Putamen (tissue), 1 donor: Measurements from ENCODE around the gene SLC29A3.

Experiments used
- DNase-seq: peaks from one replicate; pipeline ENCODE4 v3.0.0-alpha.2; 2016; ENCODE audit warnings: low spot score

Gene SLC29A3

DNA sequence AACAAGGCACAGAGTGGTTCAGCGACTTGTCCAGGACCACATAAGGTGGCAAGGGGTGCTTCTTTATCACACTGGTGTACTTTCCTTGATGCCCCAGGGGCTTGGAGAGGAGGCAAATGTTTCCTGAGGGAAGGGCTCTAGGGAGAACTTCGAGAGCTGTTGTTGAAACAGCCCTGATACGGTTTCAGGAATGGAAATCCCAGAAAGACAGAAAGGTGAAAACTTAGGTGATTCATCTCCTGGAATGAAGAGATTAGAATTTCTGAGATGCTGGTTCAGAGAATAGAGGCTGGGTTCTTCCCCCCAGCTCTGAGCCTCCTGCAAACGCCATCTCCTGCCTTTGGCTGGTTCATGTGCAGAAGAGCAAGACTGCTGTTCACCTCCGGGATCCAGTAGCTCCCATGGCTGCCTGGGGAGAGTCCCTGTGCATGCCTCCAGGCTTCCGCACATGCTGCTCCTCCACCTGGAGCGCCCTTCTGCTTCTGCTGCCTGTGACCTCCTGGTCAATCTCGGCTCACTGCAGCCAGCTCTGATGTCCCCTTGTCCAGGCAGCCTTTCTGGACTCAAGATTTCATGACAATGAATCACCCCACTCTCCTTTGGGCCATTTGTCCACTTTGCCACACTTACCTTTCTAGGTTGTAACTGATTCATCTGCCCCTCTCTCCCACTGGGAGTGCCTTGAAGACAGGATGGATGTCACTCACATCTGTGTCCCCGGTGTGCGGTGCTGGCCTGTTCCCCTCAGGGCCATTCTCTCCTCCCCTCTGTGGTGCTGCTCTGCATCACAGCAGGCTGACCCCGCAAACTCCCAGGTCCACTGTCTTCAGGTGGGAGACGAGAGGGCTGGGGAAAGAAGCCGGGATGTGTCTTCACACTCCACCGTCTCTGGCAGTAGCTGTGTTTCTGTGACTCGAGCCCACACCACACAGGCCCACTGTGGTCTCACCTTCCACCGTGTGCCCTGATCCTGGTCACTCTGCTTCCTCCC is 74.0 kb downstream of the SLC29A3 start:
- no peak for DNase-seq

DNA sequence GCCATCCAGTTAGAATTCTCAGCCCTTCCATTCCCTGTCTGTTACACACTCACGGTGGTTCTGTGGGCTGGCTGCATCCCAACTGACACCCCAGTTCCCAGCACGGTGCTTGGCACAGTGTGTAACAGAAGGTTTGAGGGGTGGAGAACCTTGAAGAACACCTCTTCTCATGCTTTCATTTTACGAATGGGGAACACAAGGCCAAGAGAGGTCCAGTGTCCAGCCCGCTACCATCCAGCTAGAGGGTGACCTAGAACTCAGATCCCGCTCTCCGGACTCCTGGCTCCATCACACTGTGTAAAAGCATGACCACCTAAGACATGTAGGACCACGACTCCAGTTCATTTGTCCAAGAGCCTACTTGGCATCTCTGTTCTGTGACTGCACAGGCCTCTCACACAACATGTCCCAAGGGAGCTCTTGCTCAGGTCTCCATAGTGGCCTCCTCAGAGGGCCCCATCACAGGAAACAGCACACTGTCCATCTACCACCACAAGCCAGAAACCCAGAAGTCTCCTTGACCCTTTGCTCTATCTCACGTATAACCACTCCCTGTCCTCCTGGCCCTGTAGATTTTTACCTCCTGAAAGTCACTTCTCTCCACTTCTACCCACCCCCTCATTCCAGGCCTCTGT is 74.9 kb downstream of the SLC29A3 start:
- no peak for DNase-seq

DNA sequence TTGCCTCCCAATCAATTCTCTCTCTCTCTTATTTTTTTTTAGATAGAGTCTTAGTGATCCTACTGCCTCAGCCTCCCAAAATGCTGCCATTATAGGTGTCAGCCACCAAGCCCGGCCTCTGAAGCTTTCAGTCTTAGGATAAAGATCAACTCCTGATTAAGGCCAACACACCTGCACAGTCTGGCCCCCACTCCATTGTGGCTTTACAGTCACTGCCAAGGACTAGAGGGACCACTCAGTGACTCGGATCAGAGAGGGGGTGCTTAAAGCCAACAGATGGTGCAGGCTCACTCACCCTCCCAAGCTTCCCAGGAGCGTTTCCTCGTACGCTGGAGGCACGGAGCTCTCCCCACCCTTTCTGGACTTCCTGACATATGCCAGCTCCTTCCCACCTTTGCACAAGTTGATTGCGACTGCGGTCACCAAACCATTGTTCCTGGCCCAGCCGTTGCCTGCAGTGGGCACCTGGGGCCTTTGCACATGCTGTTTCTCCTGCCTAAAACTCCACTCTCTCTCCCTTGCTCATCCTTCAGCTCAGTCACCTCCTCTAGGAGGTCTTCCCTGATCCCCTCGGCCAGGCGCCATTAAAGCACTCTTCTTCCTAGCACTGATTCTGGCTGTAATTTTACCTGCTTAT is 76.0 kb downstream of the SLC29A3 start:
- no peak for DNase-seq

DNA sequence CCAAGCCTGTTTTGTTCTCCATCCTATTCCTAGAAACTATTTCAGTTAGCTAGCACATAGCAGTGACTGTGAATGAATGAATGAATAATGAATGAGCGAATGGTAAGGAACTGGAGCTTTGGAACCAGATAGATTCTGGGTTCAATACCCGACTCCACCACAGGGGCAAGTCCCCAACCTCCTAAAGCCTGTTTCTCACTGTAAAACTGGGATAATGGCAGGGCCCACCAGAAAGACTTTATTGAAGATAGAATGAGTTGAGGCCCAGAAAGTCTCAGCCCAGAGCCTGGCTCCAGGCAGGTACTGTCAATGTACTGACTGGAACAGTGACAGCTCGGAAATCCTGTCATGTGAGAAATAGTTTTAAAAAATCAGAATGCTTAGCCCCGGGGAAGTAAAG is 76.6 kb downstream of the SLC29A3 start:
- DNase-seq: no peak

DNA sequence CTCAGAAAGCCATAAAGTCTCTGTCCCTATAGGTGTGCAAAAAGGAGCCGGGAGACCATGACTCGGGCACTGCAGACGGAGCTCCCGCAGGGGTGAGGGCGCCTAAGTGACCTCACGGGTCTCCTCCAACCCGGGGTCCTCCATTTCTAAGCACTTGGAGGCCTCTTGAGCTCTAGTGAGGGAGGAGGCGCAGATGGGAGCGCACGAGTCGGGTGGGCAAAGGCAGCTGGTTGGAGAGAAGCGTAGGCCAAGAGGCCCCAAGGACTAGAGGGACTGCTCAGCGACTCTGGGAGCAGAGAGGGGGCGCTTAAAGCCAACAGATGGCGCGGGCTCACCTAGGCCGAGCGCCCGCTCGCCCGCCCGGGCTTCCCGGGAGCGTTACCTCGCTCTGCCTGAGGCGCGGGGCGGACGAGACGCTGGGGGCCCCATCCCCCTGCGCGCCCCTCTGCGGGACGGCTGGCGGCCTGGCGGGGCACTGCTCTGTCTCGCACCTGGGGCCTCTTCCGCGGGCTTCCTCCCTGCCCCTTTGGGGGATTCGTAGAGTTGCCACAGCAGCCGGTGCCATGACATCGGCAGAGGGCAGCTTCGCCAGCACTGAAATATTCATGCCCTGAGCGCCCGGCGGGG is 77.1 kb downstream of the SLC29A3 start:
- DNase-seq: no peak

DNA sequence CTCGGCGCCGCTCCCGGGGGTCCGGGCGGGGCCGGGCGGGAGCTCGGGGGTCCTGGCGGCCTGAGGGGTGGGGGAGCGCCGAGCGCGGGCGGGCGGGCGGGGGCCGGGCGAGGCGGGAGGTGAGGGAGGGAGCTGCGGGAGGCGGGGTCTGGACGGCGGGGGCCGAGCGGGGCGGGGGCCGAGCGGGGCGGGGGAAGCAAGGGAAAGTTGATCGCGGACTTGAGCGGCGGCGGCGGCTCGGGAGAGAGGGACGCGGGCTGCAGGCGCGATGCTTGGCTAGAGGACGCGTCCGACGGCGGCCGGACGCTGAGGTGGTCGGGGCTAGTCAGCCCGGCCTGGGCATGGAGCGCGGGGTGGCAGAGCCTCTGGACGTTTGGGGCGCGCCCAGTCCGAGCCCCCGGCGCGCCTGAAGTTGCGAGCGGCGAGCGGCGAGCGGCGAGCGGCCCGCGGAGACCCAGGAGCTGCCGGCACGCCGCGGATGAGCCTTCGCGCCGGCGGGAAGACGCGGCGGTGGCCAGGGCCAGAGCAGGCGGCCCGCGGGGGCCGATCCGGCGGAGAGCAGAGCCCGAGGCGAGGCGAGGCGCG is 77.7 kb downstream of the SLC29A3 start, which contains the start of gene CDH23:
Gene CDH23, plus strand, starts transcription at position 210 of the 585 bp plus-strand sequence. CDS start 42,912 bp downstream, outside the sequence.
- no peak for DNase-seq

DNA sequence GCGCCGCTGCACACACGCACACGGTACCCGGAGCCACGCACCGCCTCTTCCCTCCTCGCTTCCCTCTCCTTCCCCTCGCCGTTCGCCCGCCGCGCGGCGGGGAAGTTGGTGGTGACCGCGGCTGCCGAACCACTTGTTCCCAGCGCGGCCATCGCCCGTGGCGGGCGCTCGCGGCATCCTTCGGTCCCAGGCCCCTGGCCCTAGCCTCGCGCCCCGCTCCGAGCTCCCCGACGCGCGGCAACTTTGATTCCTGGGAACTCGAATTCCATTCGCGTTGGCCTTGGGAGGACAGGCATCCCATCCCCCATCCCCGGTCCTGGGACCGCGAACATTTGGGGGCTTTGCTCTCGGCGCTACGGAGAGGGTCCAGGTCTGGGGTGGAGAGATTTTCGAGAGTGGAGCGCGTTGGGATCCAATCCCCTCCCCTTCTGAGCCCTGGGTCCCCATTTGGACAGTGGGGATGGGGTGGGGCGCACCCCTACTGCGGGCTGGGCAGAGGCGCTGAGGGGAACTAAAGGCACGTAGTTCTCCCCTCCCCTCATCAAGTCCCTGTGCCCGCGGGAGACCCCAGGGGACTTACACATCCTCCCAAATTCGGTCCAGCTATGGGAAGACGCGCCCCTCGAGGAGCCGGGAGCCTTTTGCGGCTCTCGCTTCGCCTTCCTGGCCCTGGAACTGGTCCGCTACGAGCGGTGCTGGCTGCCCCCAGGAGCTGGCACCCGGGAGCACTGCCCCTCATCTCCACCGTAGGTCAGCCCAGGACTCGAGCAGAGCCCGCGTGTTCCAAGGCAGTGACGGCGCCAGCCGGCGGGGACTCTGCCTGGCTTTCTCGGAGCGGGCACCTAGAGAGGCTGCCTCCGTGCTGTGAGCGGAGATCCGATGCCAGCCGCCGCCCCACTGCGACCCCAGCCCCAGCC is 78.5 kb downstream of the SLC29A3 start:
- DNase-seq: no peak

DNA sequence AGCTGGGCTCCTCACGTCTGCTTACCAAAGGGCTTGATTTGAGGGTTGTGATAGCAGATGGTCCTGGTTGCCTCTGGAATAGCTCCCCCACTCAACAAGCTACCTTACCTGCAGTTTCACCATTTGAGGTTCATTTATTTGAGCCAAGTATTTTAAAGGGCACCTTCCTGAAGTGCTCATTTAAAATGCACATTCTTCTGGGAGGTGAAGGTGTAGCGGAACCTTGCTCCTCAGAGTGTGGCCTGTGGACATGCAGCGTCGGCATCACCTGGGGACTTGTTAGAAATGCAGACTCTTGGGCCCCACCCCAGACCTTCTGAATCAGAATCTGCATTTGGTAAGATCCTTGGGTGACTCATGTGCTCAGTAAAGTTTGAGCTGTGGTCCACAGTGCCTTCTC is 79.9 kb downstream of the SLC29A3 start:
- no peak for DNase-seq

DNA sequence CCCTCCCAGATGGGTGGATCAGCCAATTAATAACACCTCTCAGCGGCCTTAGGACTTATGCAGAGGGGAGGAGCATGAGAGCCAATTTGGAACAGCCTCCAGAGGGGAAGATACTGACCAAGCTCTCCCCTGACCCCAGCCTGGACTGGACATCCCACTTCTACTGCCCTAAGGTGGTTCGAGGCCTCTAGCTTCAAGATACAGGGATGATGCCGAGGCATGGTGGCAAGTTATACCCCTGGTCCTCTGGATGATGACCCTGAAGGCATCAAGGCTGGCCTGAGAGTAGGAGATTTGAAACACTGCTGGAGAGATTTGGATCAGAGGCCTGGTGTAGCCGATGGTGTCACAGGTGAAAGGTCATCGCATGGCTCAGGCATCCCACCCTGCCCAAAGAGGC is 80.9 kb downstream of the SLC29A3 start:
- DNase-seq: no peak

DNA sequence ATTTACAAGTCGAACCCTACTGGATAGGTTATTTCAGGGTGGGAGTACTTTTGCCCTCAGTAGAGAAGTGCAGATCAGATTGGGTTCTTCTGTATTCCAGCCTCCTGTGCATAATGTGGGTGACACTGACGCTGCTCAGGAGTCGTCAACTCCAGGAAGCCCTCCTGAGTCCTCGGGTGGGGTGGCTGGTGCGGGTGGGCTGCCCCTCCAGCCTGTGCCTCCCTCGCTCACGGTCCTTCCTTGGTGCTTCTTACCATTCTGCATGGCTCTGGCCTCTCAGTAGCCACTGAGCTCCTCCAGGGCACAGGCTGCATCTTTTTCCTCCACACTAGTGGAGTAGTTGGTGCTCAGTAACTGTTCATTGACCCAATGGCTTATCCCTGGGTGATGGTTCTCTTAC is 82.0 kb downstream of the SLC29A3 start:
- DNase-seq: no peak

DNA sequence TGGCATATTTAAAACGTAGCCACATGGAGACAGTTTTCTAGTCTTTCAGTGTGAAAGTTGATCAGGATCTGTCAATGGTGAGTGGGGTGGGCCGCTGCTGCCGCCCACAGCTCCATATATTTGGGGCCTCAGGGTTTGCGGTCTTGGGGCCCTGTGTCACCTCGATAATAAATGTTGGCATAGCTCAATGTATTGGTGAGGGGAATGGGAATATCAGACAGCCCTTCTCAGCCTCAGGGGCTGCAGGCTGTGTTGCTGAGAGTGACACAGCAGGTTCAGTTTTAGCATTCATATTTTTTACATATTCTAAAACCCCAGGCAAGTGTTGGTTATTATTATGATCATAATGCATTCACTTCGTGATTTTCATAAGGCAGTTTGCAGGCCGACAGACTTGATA is 82.9 kb downstream of the SLC29A3 start:
- DNase-seq: no peak

DNA sequence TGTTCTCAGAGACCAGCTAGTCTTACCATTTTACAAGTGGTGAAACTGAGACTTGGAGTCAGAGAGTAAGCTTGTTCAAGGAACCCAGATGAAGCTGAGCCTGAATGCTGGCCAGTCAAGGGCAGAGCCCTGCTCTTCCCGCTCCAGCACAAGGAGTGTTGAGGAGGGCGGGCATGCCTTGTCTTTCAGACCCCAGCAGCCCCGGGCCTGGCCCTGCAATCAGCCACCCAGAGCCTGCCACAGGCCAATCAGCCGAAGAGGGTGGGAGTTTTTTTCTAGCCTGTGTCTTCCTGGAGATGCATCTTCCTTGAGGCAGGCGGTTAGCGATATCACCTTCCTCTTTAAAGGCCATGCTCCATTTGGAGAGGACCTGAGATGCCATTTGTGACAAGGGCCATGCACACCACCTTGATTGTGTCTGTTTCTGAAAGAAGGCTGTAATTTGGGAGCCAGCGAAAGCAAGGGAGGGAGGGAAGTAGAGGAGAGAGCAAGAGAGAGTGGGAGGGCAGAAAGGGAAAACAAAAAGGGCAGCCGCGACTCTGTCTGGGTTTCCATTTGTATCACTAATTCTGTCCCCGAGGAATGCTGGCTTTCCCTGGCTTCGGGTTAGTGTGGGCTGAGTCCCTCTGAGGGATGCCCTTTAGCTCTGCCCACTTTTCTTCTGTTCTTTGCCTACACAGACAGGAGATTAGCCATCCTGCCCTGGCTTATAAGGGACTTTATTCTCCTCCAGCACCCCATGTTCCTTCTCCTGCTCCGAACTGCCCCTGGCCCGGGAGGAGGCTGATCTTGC is 85.6 kb downstream of the SLC29A3 start:
- DNase-seq: no peak

DNA sequence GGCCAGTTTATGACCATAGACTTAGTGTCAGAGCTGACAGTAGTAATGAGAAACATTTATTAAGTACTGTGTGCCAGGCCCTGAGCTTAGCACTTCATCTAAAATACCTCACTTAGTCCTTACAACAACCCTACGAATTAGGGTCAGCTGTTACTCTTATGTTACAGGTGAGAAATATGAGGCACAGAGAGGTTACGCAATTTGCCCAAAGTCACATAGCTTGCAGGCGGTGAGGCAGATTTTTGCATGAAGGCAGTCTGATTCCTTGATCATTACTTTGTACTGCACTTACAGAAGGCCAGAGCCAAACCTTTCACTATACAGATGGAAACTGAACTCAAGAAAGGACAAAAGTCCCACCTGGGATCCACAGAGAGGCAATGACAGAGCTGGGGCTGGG is 87.8 kb downstream of the SLC29A3 start:
- DNase-seq: no peak

DNA sequence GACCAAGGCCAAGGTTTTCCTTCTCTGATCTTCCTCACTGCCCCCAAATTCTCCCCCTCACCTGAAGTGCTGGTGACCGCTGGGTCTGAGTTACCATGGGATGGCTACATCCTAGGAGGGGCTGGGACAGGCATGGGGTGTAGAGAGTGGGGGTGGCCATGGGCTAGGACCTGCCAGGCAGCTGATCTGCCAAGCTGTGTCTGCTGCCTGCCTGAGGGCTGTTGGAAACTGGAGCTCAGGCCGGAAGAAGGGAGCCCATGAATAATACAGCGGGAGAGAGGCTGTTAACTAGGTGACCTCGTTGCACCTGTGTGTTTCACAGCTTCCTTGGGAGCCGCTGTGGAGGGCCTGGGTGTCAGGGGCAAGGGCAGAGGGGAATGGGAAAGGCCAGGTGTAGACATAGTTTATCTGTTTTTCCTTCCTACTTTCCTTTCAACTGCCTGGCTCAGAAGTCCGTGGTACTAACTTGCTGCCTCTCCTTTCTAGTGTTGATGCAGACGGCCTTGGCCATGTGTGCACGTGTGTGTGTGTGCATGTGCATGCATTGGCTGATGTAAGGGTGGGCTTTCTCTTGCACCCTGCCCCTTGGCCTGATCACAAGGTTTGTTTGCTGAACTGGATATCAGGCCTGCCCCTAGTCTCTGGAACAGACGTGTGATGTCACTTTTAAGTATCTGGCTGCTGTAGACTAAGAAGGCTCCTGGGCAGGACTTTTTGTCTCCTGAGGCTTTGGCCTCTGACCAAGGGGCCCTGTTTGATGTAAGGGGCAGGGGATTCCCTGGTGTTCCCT is 89.6 kb downstream of the SLC29A3 start:
- DNase-seq: no peak

DNA sequence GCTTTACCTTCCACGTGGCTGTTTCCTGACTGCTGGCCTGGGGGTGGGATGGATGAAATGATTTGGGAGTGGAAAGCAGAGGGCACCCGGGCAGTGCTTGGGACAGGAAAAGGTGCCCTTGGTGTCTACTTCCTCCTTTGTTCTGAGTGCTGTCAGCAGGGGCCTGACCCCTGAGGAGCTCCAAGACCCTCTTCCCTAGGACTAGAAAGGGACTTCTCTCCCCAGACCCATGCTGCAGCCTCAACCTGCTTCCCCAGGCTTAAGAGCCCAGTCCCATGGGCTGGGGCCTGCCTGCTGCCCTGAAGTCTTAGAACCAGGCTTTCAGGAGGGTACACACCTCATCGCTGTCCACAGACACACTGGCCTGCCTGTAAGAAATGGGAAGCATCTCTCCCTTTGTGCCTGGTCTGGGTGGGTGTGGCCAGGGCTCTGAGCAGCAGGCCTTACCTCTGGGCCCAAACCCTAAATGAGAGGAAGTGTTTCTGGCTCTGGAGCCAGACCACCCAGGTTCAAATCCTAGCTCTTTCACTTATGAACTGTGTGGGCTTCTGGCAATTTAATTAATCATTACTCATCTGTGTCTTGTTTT is 90.6 kb downstream of the SLC29A3 start:
- DNase-seq: no peak
